Measurements from ENCODE around the gene TAS2R39. TPM values are rescaled to one million over a fixed set of nuclear protein-coding genes. Genes with fewer than 3 reads are reported as not detected.

The TAS2R39 gene
- total RNA-seq, 1 experiment from 2014 or later = not detected

DNA sequence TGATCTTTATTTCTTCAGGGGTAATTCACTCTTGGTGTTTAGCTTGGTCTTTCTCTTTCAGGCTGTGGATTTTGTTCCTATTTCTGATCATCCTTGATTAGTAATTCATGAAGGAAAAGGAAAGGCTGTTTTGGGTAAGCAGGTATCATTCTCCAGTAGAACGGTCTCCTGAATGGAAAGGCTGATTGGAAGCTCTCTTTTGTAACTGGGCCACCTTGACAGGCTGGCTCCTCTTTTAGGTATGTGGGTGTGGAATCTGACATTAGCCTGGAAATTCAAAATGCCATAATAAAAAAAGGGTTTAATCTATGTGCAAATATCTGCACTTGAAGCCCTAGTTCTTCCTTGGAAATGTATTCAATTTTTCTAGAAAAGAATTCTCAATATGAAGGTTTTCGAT, 18.9 kb downstream of the TAS2R39 start:
- H3K27ac Mint-ChIP-seq = no peak overlapping the region
- H3K27me3 ChIP-seq (ENCODE audit: insufficient read depth, low read length) = no peaks in the 10 kb centered on the region
- H2BK120ac ChIP-seq (ENCODE audit: low read depth, low read length, poor library complexity, severe bottlenecking) = no peak overlapping the region
- no peak overlapping the region for H2AFZ ChIP-seq (ENCODE audit: low read length)
- H3K56ac ChIP-seq (ENCODE audit: insufficient read length, low read depth, low read length) = no peak overlapping the region
- H4K20me1 ChIP-seq (ENCODE audit: control insufficient read depth, insufficient read depth, insufficient read length) = no peaks in the 10 kb centered on the region
- H4K91ac ChIP-seq (ENCODE audit: insufficient read length, low read depth, low read length) = no peak overlapping the region
- H2AK5ac ChIP-seq (ENCODE audit: insufficient read length, low read length) = no peak overlapping the region
- H3T11ph ChIP-seq (ENCODE audit: low read length) = no peak overlapping the region
- H3K18ac ChIP-seq (ENCODE audit: insufficient read length, low read depth, low read length) = no peak overlapping the region
- DNase-seq = no peak
- H3K4me1 ChIP-seq (ENCODE audit: insufficient read depth, low read length) = no peaks in the 10 kb centered on the region
- H3K14ac ChIP-seq (ENCODE audit: insufficient read depth, low read length) = no peak overlapping the region
- H3K23me2 ChIP-seq (ENCODE audit: insufficient read length, low read depth, low read length, poor library complexity, severe bottlenecking) = no peaks in the 10 kb centered on the region
- no peak overlapping the region for H3K4ac ChIP-seq (ENCODE audit: low read depth, low read length)
- no peaks in the 10 kb centered on the region for H3K9me3 ChIP-seq (ENCODE audit: control insufficient read depth, low read depth, low read length)
- H2BK15ac ChIP-seq (ENCODE audit: low read depth, low read length) = no peak overlapping the region
- H3K79me1 ChIP-seq (ENCODE audit: insufficient read depth, low read depth, low read length, poor library complexity, severe bottlenecking) = no peaks in the 10 kb centered on the region
- H3K4me3 Mint-ChIP-seq = no peak overlapping the region
- no peak overlapping the region for H3K23ac ChIP-seq (ENCODE audit: insufficient read length, low read depth, low read length)
- TF ChIP-seq, protein P1, sequence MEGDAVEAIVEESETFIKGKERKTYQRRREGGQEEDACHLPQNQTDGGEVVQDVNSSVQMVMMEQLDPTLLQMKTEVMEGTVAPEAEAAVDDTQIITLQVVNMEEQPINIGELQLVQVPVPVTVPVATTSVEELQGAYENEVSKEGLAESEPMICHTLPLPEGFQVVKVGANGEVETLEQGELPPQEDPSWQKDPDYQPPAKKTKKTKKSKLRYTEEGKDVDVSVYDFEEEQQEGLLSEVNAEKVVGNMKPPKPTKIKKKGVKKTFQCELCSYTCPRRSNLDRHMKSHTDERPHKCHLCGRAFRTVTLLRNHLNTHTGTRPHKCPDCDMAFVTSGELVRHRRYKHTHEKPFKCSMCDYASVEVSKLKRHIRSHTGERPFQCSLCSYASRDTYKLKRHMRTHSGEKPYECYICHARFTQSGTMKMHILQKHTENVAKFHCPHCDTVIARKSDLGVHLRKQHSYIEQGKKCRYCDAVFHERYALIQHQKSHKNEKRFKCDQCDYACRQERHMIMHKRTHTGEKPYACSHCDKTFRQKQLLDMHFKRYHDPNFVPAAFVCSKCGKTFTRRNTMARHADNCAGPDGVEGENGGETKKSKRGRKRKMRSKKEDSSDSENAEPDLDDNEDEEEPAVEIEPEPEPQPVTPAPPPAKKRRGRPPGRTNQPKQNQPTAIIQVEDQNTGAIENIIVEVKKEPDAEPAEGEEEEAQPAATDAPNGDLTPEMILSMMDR (conservative IDR thresholded peaks at IDR 0.05) = no peak
- no peak overlapping the region for H2BK20ac ChIP-seq (ENCODE audit: low read depth, low read length, poor library complexity, severe bottlenecking)
- no peak overlapping the region for H3K4me2 ChIP-seq (ENCODE audit: insufficient read depth, insufficient read length, low read length)
- no peaks in the 10 kb centered on the region for H3K79me2 ChIP-seq (ENCODE audit: insufficient read depth, low read length)
- no peak overlapping the region for H4K5ac ChIP-seq (ENCODE audit: insufficient read length, low read depth, low read length)
- H3K9me3 Mint-ChIP-seq = peaks cover 0 to 3% of the 10 kb centered on the region in 2 experiments; a peak in 2 of 5 replicates
- WGBS (ENCODE audit: extremely low coverage, insufficient read length, low lambda C conversion rate) = no CpG with 5 or more reads among the region's 2 CpGs
- H3K4me1 Mint-ChIP-seq = peaks cover 3 to 8% of the 10 kb centered on the region in 2 experiments; a peak in 3 of 4 replicates
- no peaks in the 10 kb centered on the region; the same call in 1 of the 2 replicates for H3K27me3 Mint-ChIP-seq (ENCODE audit: low read depth)
- no peak overlapping the region for H2BK12ac ChIP-seq (ENCODE audit: insufficient read length, low read depth, low read length)
- no peak overlapping the region for H2BK5ac ChIP-seq (ENCODE audit: insufficient read length, low read length)
- no peak overlapping the region for H3K9ac ChIP-seq (ENCODE audit: extremely low read depth, insufficient read length, low read length)
- H3K27ac ChIP-seq (ENCODE audit: insufficient read length, low read depth, low read length) = no peak overlapping the region
- H4K8ac ChIP-seq (replicated peaks; ENCODE audit: insufficient read length, low read depth, low read length) = no peak overlapping the region
- no peaks in the 10 kb centered on the region for H3K36me3 Mint-ChIP-seq (ENCODE audit: insufficient read depth in 1 of 3, low read depth in 3 of 3)

All from H9 (cell line).